WERI-Rb-1 (cell line): Measurements from ENCODE around the gene DNLZ.

Experiments
- DNase-seq: peaks from one replicate; pipeline ENCODE4 v3.0.0-alpha.2; 2020
- H3K27ac ChIP-seq: fragments of 250-450 bp; sonication (Bioruptor Pico); 2 replicates; pipeline ENCODE4 v1.5.1; 2020; ENCODE audit warnings: mild to moderate bottlenecking, moderate library complexity
- H3K27me3 ChIP-seq: fragments of 250-450 bp; sonication (Bioruptor Pico); 2 replicates; pipeline ENCODE4 v1.5.1; 2021; ENCODE audit warnings: mild to moderate bottlenecking, low read depth, moderate library complexity; ENCODE audit not compliant: insufficient read depth, severe bottlenecking
- H3K36me3 ChIP-seq: fragments of 250-450 bp; sonication (Bioruptor Pico); 2 replicates; pipeline ENCODE4 v1.5.1; 2020; ENCODE audit warnings: mild to moderate bottlenecking, moderate library complexity
- H3K4me3 ChIP-seq: 2 replicates; pipeline ENCODE4 v1.5.1; 2011; ENCODE audit warnings: low read depth, mild to moderate bottlenecking, control low read depth, low read length
- H3K9me3 ChIP-seq: fragments of 250-450 bp; sonication (Bioruptor Pico); 2 replicates; pipeline ENCODE4 v1.5.1; 2021; ENCODE audit warnings: mild to moderate bottlenecking, moderate library complexity; ENCODE audit not compliant: severe bottlenecking
- TF ChIP-seq, protein P1 (sequence below): IDR thresholded peaks from 2 replicates; pipeline ENCODE4 v1.5.1; 2011; ENCODE audit warnings: low read depth, mild to moderate bottlenecking, control low read depth, inconsistent platforms, low read length

Gene DNLZ

DNA sequence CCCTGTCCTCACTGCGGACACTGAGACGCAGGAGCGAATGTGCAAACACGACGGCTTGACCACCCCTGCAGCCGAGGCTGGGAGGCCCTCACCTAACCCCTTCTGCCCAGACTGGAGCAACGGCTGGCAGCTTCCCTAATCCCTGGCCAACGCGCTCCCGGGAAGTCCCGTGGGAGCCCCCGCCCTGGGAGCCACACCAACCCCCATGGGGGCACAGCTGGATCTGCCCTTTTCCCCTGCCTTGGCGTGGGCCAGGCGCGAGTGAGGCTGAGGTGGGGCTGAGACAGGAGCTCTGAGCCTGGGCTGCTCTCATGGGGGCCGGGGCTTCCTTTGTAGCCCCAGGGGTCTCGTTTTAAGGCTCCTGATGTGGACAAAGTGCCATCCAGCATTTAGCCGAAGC lies 4.6 kb upstream of the DNLZ start:
- peaks cover 31% of the 10 kb centered on the region for H3K36me3 ChIP-seq
- peaks cover 3% of the 10 kb centered on the region for H3K9me3 ChIP-seq
- no peaks in the 10 kb centered on the region for H3K27me3 ChIP-seq
- peak; percentile 48 for DNase-seq
- H3K27ac ChIP-seq: peak overlapping the region; percentile 33
- TF ChIP-seq, protein P1, sequence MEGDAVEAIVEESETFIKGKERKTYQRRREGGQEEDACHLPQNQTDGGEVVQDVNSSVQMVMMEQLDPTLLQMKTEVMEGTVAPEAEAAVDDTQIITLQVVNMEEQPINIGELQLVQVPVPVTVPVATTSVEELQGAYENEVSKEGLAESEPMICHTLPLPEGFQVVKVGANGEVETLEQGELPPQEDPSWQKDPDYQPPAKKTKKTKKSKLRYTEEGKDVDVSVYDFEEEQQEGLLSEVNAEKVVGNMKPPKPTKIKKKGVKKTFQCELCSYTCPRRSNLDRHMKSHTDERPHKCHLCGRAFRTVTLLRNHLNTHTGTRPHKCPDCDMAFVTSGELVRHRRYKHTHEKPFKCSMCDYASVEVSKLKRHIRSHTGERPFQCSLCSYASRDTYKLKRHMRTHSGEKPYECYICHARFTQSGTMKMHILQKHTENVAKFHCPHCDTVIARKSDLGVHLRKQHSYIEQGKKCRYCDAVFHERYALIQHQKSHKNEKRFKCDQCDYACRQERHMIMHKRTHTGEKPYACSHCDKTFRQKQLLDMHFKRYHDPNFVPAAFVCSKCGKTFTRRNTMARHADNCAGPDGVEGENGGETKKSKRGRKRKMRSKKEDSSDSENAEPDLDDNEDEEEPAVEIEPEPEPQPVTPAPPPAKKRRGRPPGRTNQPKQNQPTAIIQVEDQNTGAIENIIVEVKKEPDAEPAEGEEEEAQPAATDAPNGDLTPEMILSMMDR: no peak
- H3K4me3 ChIP-seq: no peak overlapping the region

- Histone ChIP-seq H3K9me3 (peaks cover 3% of the 10 kb centered on the region), H3K27ac (peak overlapping the region; percentile 81), H3K27me3 (no peaks in the 10 kb centered on the region), H3K4me3 (no peak overlapping the region), H3K36me3 (peaks cover 31% of the 10 kb centered on the region)
- TF ChIP-seq, protein P1: no peak
- DNase-seq: no peak
Observed at GRCh38 chr9:136367296-136368145, 4.0 kb upstream of the DNLZ start.

GRCh38 chr9:136366826-136367225 lies 3.3 kb upstream of the DNLZ start:
- Histone ChIP-seq H3K27me3 (no peaks in the 10 kb centered on the region), H3K36me3 (peaks cover 31% of the 10 kb centered on the region), H3K27ac (peak overlapping the region; percentile 81), H3K4me3 (no peak overlapping the region), H3K9me3 (peaks cover 3% of the 10 kb centered on the region)
- TF ChIP-seq, protein P1: no peak
- DNase-seq: no peak

DNA sequence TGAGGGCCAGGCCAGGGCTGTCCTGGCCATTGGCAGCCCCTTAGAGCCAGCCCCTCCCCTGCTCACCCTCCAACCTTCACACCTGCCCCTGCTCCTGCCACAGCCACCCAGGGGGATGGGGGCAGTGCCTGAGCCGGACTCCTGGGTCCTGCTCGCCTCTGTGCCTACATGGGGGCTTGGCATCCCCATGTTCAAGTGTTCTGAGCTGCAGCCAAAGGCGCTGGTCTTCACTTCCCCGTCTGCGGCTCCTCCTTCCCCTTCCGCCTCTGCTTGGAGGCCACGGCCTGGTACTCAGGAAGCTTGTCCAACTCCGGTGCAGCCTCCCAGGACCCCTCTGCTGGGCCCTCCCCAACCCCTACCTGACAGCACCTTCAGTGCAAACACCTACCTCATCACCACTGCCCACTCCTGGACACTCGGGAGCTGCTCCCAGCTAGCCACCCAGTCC lies 2.3 kb upstream of the DNLZ start:
- no peak overlapping the region for H3K4me3 ChIP-seq

GRCh38 chr9:136364942-136365774 lies 1.6 kb upstream of the DNLZ start:
- peak; percentile 88 for DNase-seq
- peaks cover 21% of the 10 kb centered on the region for H3K36me3 ChIP-seq
- no peaks in the 10 kb centered on the region for H3K27me3 ChIP-seq
- peaks cover 3% of the 10 kb centered on the region for H3K9me3 ChIP-seq
- TF ChIP-seq, protein P1: 0 out of 2 replicates have a peak, but pooled peaks have one; percentile 10
- peak overlapping the region; percentile 81 for H3K27ac ChIP-seq
- no peak overlapping the region for H3K4me3 ChIP-seq

More for the DNA sequence above, 2.3 kb upstream of the DNLZ start:
- TF ChIP-seq, protein P1: no peak
- DNase-seq: no peak
- Histone ChIP-seq H3K27me3 (no peaks in the 10 kb centered on the region), H3K36me3 (peaks cover 27% of the 10 kb centered on the region), H3K9me3 (peaks cover 3% of the 10 kb centered on the region), H3K27ac (peak overlapping the region; percentile 81)
